ENCODE data around the gene SMG6. TPM values are rescaled to one million over a fixed set of nuclear protein-coding genes. Genes with fewer than 3 reads are reported as not detected.

SMG6 gene
- total and polyA plus RNA-seq, 2 of the 13 experiments (the other 11 are each of a cell fraction or from before 2014, with no cell fraction given), result 4.6 to 14.6 TPM

- TF ChIP-seq MLXIP (CRISPR knock-in tag; IDR thresholded peaks at IDR 0.05; ENCODE audit: borderline replicate concordance) (no peak), HNF1B (CRISPR knock-in tag; IDR thresholded peaks at IDR 0.05) (no peak; the same call in 1 of the 2 replicates), ZNF430 (CRISPR knock-in tag; IDR thresholded peaks at IDR 0.05) (no peak), NR2C2 (CRISPR knock-in tag; IDR thresholded peaks at IDR 0.05; ENCODE audit: borderline replicate concordance) (0 out of 2 replicates have a peak, but pooled peaks have one; percentile 10), HOXD1 (CRISPR knock-in tag; IDR thresholded peaks at IDR 0.05) (no peak), POGZ (CRISPR knock-in tag; IDR thresholded peaks at IDR 0.05) (peak; percentile 6; the same call in 1 of the 2 replicates), ZSCAN20 (CRISPR knock-in tag; IDR thresholded peaks at IDR 0.05; ENCODE audit: borderline replicate concordance) (no peak), ZNF292 (CRISPR knock-in tag; IDR thresholded peaks at IDR 0.05; ENCODE audit: borderline replicate concordance, low read depth) (no peak), ZNF572 (CRISPR knock-in tag; IDR thresholded peaks at IDR 0.05) (0 out of 2 replicates have a peak, but pooled peaks have one; percentile 50), MIER3 (CRISPR knock-in tag; IDR thresholded peaks at IDR 0.05; ENCODE audit: borderline replicate concordance) (0 out of 2 replicates have a peak, but pooled peaks have one; percentile 2), PRDM10 (CRISPR knock-in tag; IDR thresholded peaks at IDR 0.05; ENCODE audit: low read depth) (no peak), FOSL2 (CRISPR knock-in tag; IDR thresholded peaks at IDR 0.05) (peak; percentile 67)
Measured at GRCh38 chr17:2338315-2338657, 34.7 kb upstream of the SMG6 start (continued).

Measured in HepG2 (cell line).